ENCODE data around the gene TMPRSS12.
"Not testable (repeated sequence)": the region's sequence is repeated elsewhere in the genome, so short reads cannot be mapped to it uniquely, and the experiment has no call there.

- TF ChIP-seq TCF7L2 (IDR thresholded peaks at IDR 0.05; ENCODE audit: low read depth, low read length); CTCF (IDR thresholded peaks at IDR 0.05); REST (IDR thresholded peaks at IDR 0.05; ENCODE audit: insufficient read depth in 1 of 2, low read depth in 2 of 2, low read length in 1 of 2): not testable (repeated sequence)
These were observed 87.8 kb downstream of the TMPRSS12 start for GRCh38 chr12:50930477-50930876.
